Measurements from ENCODE around the gene KLF3. TPM values are rescaled to one million over a fixed set of nuclear protein-coding genes. Genes with fewer than 3 reads are reported as not detected.

KLF3 gene
- total and polyA plus RNA-seq, 9 of the 15 experiments (the other 6 are each of a cell fraction or from before 2014, with no cell fraction given): 9.9 to 47.2 (median 18.1) TPM

DNA sequence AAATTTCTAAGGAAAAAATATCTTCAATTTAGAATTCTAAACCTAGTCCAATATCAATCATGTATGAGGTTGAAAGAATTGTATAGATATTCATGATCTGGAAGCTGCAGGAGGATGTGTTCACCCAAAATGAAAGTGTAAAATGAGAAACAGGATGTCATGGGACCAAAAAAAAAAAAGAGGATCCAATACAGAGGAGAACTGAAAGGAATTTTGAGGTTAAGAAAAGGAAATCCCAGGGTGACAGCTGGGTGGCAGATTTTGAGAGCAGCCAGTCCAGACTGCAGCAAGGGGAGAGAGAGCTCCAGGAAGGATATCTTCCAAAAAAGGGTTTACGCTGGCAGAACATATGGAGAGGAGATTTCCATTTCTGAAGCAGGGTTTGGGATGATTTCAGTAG lies 79.9 kb downstream of the KLF3 start:
- in situ Hi-C loops (cut with MboI) (no loop called here), intact Hi-C loops (cut with micrococcal nuclease) (no loop called here)
- no peaks in the 10 kb centered on the region for H3K4me1 ChIP-seq (replicated peaks in 1 of 2; ENCODE audit: control insufficient read depth in 2 of 2, insufficient read depth in 2 of 2, low read length in 2 of 2)
- H3K36me3 ChIP-seq (ENCODE audit: control insufficient read depth, insufficient read depth, low read length): no peaks in the 10 kb centered on the region
- H2AFZ ChIP-seq (ENCODE audit: low read depth, low read length): no peak overlapping the region
- DNase-seq (ENCODE audit: extremely low read depth in 1 of 4, low spot score in 3 of 4) (no peak), FAIRE-seq (no peak), ATAC-seq (no peak)
- H3K9ac ChIP-seq (ENCODE audit: insufficient read depth in 1 of 2, low read depth in 2 of 2, low read length in 2 of 2): no peak overlapping the region
- H3K27me3 ChIP-seq (ENCODE audit: control insufficient read depth in 2 of 2, insufficient read depth in 2 of 2, low read length in 2 of 2): peaks cover 0 to 4% of the 10 kb centered on the region in 2 experiments; a peak in 1 of 5 replicates
- no peak overlapping the region for H3K4me2 ChIP-seq (ENCODE audit: insufficient read depth, low read length)
- H3K4me3 ChIP-seq: no peak overlapping the region
- ChIA-PET POLR2A (no interaction called here), CTCF (ENCODE audit: low intra/inter-chr PET ratio) (no interaction called here)
- H3K9me1 ChIP-seq (ENCODE audit: control insufficient read depth, insufficient read depth, low read length): no peaks in the 10 kb centered on the region
- no peaks in the 10 kb centered on the region for H3K79me2 ChIP-seq (ENCODE audit: control insufficient read depth, insufficient read depth, low read length)
- no peak overlapping the region for H3K27ac ChIP-seq (ENCODE audit: extremely low read depth, low read depth, low read length)
- WGBS (ENCODE audit: insufficient coverage, low coverage, missing lambda C conversion rate): 50% methylated on average over 1 of the region's 1 CpG
- no peaks in the 10 kb centered on the region for H4K20me1 ChIP-seq (replicated peaks; ENCODE audit: control insufficient read depth, insufficient read depth, low read length)
- BruUV-seq (replicated peaks): no TSS peak
- H3K9me3 ChIP-seq (replicated peaks; ENCODE audit: control insufficient read depth, insufficient read depth, low read depth, low read length): 0 out of 2 replicates have a peak, but pooled peaks cover 2% of the 10 kb centered on the region
- TF ChIP-seq KDM2B (CRISPR knock-in tag; IDR thresholded peaks at IDR 0.05): no peak
- no peak for TF ChIP-seq CAMTA2 (CRISPR knock-in tag; conservative IDR thresholded peaks at IDR 0.05)
- TF ChIP-seq, protein P1, sequence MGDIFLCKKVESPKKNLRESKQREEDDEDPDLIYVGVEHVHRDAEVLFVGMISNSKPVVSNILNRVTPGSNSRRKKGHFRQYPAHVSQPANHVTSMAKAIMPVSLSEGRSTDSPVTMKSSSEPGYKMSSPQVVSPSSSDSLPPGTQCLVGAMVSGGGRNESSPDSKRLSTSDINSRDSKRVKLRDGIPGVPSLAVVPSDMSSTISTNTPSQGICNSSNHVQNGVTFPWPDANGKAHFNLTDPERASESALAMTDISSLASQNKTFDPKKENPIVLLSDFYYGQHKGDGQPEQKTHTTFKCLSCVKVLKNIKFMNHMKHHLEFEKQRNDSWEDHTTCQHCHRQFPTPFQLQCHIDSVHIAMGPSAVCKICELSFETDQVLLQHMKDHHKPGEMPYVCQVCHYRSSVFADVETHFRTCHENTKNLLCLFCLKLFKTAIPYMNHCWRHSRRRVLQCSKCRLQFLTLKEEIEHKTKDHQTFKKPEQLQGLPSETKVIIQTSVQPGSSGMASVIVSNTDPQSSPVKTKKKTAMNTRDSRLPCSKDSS (IDR thresholded peaks at IDR 0.05; ENCODE audit: low read depth, partially characterized antibody): no peak
- no peak for TF ChIP-seq ZC3H8 (IDR thresholded peaks at IDR 0.05)
- no peak for TF ChIP-seq KLF16 (IDR thresholded peaks at IDR 0.05)
- TF ChIP-seq ZNF311 (CRISPR knock-in tag; IDR thresholded peaks at IDR 0.05): no peak
- TF ChIP-seq MEF2D (tag; conservative IDR thresholded peaks at IDR 0.05; ENCODE audit: low read depth): no peak
- no peak for TF ChIP-seq MEF2A (IDR thresholded peaks at IDR 0.05; ENCODE audit: control insufficient read depth, low read depth, low read length)
- TF ChIP-seq MCM7 (IDR thresholded peaks at IDR 0.05): no peak
- TF ChIP-seq ZNF668 (CRISPR knock-in tag; IDR thresholded peaks at IDR 0.05): no peak
- TF ChIP-seq, protein P2, sequence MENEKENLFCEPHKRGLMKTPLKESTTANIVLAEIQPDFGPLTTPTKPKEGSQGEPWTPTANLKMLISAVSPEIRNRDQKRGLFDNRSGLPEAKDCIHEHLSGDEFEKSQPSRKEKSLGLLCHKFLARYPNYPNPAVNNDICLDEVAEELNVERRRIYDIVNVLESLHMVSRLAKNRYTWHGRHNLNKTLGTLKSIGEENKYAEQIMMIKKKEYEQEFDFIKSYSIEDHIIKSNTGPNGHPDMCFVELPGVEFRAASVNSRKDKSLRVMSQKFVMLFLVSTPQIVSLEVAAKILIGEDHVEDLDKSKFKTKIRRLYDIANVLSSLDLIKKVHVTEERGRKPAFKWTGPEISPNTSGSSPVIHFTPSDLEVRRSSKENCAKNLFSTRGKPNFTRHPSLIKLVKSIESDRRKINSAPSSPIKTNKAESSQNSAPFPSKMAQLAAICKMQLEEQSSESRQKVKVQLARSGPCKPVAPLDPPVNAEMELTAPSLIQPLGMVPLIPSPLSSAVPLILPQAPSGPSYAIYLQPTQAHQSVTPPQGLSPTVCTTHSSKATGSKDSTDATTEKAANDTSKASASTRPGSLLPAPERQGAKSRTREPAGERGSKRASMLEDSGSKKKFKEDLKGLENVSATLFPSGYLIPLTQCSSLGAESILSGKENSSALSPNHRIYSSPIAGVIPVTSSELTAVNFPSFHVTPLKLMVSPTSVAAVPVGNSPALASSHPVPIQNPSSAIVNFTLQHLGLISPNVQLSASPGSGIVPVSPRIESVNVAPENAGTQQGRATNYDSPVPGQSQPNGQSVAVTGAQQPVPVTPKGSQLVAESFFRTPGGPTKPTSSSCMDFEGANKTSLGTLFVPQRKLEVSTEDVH (IDR thresholded peaks at IDR 0.05; ENCODE audit: low read depth, partially characterized antibody): no peak
- no peak for TF ChIP-seq EHMT2 (IDR thresholded peaks at IDR 0.05)
- TF ChIP-seq, protein P3, sequence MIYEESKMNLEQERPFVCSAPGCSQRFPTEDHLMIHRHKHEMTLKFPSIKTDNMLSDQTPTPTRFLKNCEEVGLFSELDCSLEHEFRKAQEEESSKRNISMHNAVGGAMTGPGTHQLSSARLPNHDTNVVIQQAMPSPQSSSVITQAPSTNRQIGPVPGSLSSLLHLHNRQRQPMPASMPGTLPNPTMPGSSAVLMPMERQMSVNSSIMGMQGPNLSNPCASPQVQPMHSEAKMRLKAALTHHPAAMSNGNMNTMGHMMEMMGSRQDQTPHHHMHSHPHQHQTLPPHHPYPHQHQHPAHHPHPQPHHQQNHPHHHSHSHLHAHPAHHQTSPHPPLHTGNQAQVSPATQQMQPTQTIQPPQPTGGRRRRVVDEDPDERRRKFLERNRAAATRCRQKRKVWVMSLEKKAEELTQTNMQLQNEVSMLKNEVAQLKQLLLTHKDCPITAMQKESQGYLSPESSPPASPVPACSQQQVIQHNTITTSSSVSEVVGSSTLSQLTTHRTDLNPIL (CRISPR knock-in tag; IDR thresholded peaks at IDR 0.05): no peak
- no peak for TF ChIP-seq GATAD2B (IDR thresholded peaks at IDR 0.05; ENCODE audit: borderline replicate concordance)

All from K562 (cell line).